ENCODE measurements around the gene CTSC.
"Not testable (repeated sequence)": the region's sequence is repeated elsewhere in the genome, so short reads cannot be mapped to it uniquely, and the experiment has no call there.

Gene CTSC

DNA sequence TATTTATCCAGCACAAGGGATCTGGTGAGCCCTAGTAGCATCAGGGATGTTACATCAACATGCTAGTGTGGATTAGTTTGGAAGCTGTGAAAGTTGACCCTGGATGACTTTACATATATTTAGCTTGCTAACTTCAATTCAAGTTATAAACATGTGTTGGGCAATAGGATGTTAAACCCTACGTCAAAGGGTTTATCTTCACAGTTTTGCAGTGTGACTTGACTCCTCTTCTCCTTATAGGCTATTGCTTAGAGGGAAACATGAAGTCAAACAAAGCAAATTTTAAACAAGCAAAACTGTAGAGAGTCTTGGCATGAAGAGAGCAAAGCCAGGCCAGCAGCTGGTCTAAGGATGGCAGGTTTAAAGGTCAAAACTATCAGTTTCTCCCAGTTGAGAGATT is 11.3 kb upstream of the CTSC start:
- DNase-seq, result no peak

DNA sequence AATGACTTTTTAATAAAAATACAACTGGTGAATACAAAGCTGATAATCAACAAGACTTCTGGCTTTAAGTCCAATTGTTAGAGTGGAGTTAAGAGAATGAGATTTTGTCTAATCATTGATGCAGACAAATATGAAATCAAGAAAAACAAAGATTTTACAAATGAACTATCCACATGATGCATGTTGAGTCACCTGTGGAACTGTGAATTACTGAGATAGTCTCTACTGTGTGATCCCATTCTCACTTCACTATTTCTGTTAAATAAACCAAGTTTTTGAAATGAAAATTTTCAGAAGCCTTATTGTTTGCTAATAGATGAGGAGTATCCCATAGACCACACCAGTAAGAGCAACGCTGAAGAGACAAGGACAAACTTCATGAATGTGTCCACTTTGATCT is 8.4 kb upstream of the CTSC start:
- DNase-seq, result no peak

DNA sequence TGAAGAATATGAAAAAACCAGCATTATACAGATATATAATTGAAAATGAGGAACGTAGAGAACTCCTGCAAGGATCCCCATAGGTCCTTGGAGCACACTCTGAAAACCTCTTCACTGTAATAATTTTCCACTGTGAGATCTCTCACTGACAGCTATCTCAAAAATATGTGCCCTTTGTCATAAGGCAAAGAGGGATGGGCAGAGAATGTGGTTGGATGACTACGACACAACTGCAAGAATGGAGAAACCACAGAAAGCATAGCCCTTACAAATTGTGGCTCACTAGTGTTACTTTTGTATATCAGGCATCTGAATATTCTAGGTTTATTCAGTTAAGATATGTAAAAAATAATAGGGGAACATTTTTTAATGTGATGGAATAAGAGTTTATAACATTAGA is 7.9 kb upstream of the CTSC start:
- no peak for DNase-seq

DNA sequence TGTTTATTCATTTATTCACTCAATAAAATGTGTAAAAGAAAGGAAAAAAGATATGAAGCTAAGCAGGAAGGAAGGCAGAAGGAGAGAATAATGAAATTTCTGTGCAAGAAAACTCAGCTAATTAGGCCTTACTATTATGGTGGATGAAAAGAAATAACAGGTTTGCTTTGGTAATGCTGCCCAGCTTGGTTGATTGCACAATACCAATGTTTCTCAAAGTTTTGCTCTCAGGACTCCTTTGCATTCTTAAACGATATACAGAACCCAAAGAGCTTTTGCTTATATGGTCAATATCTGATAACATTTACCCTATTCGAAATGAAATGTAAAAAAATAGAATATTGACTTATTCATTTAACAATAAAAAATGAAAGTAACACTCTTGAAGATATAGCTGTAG is 7.3 kb upstream of the CTSC start:
- no peak for DNase-seq

DNA sequence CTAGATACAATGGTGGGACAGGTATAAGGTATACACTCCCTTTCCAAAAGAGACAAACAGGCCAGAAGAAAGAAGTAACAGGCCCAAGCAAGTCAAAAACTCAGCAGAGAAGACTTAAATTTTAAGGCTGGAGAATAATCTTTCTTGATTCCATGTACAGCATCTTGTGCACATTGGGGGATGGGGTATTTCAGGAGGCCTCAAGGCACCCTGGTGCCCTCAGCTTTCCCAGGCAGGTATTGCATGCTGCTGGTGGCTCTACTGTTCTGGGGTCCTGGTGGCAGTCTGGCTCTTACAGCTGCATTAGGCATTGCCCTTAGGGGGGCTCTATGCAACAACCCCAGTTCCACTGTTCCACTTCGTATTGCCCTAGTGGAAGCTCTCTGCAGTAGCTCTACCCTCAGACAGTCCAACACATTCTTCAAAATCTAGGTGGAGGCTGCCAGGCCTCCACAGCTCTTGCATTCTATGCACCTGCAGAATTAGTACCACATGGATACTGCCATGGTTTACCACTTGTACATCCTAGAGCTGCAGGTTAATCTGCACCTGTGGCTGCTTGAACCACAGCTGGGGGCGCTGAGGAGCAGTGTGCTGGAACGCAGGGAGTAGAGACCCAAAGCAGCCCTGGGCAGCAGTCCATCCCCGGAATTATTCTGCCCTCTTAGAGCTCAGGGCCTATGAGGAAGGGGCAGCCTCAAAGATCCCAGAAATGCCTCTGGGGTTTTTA is 4.2 kb upstream of the CTSC start:
- no peak for DNase-seq

DNA sequence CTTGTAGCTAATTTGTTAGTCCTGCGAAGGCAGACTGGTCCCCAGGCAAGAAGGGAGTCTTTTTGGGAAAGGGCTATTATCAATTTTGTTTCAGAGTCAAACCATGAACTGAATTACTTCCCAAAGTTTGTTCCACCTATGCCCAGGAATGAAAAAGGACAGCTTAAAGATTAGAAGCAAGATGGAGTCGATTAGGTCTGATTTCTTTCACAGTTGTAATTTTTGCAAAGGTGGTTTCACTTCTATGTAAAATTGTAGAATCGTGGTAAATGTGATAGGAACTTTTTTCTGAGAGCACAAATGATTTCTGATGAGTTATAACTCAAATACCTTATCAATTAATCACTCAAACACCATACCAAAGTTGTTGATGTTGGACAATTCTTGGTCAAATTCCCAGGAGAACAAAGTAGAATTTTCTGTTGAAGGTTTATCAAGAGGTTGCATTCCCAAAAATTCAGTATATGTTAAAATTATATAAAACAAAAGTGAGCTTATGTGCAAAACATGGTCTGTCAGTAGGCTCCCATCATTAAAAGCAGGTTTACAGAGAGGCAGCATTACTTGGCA is 2.9 kb upstream of the CTSC start:
- no peak for DNase-seq

DNA sequence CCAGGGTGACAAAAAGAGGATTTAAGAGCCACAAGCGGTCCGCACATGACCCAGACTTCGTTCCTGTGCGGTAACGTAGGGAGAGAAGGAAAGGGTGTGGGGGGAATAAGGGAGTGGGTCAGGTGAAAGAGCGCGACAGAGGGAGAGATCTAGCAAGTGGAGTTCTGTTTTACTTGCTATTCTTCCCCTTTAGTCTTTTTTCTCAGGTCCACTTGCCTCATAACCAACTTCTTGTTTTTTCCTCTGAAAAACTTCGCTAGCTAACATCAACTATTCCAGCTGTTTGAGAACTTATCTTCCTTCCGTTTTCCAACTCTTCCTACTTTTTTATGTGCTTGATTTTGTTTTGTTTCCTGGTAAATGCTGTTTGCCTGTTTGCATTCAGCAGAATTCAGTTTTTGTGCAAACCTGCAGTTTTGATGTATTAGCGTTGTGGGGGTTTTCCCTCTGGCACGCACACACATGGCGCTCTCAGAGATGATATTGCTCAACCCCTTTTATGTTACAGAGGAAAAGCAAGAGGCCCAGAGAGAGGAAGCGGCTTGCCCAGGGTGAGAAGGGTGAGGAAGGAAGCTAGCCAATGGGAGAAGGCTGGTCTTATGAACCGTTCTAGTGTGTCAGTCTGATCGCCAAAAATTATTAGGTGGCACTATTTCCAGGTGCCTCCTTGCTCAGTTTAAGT is 592 bp upstream of the CTSC start:
- peak; percentile 40 for DNase-seq

DNA sequence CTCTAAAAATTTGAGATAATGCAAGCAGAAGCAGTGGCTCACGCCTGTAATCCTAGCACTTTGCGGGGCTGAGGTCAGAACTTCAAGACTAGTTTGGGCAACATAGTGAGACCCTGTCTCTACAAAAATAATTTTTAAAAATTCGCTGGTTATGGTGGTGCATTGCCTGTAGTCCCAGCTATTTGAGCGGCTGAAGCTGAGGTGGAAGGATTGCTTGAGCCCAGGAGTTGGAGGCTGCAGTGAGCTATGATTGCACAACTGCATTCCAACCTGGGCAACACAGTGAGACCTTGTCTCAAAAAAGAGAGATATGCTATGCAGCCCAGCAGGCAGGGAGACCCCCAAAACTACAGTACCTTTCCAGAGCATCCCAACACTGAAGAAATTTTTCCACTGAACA is 2.3 kb downstream of the CTSC start:
- DNase-seq, result no peak

DNA sequence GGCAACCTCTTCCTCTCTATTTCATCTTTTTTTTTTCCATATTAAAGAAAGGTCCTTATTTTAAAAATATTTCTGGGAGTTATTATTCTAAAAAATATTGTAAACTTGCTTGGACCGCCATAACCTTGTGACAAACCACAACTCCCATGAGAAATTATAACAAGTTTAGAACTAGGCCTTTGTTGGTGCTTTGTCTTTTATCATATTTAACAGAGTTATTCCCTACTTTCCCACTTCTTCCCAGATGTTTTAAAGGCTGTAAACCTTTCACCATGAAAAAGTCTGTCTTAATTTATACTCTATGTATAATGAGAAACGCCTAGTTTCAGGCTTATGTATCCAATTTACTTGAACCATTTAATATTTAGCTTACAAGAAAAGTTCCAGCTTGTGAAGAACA is 3.7 kb downstream of the CTSC start:
- DNase-seq, result no peak

DNA sequence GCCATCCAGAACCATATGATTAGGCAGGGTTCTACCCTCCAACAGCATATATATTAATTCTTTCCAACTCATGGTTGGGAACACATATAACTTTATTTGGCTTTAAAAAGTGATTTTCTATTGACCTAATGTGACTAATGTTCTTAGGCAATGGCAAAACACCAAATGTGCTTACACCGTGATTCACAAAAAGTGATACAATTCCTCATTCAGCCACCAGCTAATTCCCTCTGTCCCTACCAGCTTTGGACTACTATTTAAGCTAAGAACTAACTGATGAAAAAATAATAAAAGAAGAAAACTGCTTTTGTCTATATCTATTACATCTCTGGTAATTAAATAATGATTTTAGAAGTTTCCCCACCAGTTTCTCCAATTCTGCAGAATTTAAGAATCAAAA is 4.7 kb downstream of the CTSC start:
- no peak for DNase-seq

DNA sequence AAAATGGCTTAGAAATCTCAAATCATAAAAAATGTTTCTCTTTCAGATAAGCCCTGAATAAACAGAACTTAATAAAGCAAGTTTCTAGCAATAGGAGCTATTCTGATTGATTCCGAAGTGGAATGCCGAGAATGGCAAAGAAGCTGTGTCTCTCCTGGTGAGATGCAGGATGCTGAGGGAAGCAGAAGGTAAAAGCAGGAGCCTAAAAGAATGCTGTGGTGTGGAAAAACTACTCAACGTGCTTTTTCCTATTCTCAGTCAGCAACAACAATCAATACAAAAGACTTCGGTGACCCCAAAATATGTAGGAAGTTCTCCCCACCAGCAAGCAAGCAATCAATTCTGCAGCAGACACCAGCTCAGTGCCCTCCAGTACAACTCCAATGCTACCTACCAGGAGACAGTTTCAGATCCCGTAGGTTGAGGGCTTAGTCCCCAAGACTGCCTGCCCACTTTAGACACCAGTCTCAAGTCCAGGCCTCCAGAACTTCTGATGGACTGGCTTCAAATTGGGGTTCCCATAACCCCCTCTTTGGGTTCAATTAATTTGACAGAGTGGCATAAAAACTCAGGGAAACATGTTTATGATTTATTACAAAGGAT is 6.6 kb downstream of the CTSC start:
- DNase-seq, result no peak

DNA sequence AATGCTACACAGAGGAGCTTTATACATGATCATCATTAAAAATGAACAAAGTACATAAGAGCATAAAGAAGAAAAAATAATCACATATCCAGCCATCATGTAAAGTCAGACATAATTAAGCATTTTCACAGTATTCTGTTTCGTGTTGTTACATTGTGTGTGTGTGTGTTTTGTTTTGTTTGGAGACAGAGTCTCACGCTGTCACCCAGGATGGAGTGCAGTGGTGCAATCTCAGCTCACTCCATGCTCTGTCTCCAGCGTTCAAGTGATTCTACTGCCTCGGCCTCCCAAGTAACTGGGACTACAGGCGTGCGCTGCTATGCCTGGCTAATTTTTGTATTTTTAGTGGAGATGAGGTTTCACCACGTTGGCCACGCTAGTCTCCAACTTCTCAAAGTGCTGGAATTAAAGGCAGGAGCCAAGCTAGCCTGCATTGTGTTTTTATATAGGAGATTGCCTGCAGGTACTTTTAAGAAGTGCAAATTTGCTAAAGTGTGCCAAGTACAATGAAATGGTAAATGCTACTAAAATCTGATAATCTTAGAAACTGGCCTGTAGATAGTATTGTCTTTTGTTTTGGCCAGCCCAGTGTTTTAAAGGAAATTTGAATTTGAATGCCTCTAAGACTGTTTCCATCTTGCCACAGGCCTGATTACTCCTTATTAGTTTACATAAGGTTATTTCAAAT is 7.8 kb downstream of the CTSC start:
- DNase-seq, result no peak

DNA sequence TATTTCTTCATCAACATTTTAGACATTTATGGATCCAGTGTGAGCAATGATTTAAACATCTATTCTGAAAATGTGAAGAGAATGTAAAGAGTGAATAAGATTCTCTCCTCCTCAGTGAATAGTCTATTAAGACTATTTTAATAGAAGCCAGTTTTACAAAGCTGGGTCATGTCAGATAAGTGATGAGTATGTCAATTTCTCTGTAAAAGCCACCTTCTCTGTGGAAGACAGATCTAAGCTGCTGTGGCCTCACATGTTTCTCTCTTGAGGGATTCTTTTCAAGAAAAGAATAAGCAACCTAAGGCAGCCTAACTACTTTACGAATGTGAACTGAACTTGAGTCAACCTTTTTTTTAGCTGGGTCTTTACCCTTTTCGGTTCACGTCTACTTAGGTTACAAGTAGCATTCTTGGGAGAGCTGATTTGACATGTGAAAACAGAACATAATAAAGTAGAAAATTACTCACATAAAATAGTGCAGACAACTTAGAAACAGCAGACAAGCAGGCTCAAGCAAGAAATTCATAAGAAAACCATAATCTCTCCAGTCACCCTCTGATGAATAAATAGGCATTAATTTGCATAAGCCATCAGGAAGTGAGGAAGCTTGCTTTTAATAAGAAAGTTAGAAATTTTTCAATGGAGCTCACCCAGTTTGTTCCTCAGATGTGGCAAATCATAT is 9.9 kb downstream of the CTSC start:
- no peak for DNase-seq

DNA sequence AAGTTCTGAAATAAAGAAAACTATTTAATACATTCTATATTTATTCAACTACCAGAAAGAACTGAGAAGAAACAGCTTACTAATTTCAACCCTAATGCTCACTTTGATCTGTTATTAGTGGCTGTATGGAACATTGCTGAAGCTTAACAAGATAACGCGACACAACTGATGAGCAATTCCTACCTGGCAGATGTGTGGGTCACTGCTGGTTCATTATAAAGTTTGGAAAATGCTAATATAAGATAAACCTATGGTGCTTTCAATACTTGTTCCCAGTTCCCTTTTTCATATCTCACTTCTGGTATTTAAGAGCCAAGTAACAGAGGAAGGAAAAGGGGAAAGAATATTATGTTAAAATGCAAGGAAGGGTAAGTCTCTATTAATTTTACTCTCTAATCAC is 10.5 kb downstream of the CTSC start:
- no peak for DNase-seq

DNA sequence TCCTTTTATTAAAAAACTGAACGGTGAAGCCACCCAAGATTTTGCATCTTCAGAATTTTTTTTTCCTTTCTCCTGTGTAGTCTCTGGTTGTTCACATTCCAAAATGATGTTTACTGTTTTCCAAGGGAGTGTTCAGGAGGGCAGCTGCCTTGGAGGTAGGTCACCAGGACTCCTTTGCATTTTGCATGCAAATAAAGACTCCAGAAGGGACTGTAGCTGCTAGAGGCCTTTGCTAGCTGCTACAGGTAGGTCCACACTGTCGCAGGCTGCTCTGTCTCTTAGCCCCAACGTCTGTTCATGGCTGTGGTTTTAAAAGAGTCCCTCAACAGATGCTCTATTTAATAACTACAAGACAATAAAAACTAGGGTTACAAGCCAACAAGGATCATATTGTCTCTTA is 11.4 kb downstream of the CTSC start:
- DNase-seq, result no peak

DNA sequence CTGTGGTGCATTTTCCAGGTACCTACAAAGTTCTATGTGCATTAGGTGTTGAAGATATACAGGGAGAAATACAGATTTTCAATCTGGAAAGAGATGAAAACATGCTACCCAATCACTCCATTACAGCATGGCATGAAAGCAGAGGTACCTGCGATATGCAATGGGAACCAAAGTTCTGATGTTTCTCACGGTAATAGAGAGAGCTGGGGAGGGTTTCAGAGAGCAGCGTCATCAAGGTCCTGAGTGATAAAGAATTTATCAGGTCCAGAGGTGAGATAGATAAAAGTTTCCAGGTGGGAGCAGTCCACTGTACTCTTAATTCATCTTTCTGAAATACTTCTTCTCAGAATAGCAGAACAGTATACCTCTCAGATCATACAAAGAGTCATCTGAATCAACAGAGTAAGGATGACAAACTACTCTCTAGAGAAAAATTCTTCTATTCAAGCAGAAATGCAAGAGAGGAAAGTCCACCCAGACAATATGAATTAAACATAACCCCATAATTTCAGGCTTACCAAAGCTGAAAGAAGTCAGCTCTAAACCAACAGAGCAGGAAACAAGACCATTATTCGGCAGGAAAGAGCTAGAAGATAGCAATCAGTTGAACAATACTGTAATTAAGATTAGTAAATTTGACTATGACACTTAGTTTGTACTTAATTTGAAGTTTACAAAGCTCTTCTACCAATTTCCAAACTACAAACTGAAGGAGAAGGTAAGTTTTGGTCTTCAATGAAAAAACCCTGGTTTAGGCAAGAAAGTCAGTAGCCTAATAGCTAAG is 12.8 kb downstream of the CTSC start:
- DNase-seq, result no peak

DNA sequence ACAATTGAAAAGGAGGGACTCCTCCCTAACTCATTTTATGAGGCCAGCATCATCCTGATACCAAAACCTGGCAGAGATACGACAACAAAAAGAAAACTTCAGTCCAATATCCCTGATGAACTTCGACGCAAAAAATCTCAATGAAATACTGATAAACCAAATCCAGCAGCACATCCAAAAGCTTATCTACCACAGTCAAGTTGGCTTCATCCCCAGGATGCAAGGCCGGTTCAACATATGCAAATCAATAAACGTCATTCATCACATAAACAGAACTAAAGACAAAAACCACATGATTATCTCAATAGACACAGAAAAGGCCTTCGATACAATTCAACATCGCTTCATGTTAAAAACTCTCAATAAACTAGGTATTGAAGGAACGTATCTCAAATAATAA is 14.7 kb downstream of the CTSC start:
- DNase-seq, result not testable (repeated sequence)

DNA sequence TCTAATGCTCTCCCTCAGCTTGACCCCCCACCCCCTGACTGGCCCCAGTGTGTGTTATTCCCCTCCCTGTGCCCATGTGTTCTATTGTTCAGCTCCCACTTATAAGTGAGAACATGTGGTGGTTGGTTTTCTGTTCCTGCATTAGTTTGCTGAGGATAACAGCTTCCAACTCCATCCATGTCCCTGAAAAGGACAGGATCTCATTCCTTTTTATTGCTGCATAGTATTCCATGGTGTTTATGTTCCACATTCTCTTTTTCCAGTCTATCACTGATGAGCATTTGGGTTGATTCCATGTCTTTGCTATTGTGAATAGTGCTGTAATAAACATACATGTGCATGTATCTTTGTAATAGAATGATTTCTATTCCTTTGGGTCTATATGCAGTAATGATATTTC is 16.1 kb downstream of the CTSC start:
- not testable (repeated sequence) for DNase-seq

DNA sequence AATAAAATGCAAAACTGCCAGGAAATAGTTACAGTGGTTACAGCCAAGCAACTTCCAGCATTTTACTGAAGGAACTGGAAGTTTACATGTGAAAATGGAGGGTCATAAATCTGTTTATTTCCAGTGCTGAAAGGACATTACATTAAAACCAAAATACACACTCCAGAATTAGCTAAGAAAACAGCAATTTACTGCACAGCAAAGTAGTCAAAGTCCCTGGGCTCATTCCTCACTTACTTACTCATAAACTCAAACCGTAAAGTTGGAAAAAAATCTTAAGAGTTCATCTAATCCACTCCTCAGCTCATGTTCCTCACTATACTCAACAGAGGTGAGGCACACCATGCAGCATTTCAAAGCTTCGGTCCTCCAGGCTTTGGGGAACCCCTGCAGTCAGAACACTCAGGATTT is 17.4 kb downstream of the CTSC start:
- no peak for DNase-seq

DNA sequence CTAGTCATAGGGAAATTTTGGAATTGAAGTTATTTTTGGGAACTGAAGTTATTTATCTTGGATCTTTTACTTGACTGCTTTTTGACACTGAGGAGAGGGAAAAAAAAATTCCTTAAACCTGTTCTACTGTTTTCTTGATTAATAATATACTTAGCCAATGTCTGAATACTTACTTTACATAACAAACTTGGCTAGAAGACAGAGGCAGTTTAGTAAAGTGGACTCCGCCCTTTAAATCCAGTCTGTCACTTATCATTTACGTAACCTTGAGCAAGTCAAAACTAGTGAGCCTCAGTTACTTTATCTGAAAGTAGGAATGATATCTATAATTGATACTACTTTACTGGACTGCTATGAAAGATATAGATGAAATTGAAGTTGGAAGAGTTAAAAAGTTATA is 19.5 kb downstream of the CTSC start:
- no peak for DNase-seq

DNA sequence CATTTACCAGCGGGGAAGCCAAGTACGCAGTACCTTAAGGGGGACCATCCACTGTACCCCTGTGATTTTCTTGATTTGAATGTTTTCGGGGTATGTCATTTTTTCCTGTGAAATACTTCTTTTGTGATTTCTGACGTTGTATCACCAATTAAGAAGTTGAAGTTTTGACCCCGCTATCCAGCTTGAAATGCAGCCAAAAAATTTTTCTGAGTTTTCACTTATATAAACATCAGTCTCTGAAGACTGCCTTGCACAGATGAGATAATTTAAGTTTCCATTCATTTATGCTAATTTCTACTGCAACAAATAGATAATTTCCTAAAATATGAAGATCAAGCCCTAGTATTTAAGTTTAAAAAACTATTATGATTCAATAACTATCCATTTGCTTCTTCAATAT is 20.0 kb downstream of the CTSC start:
- no peak for DNase-seq

DNA sequence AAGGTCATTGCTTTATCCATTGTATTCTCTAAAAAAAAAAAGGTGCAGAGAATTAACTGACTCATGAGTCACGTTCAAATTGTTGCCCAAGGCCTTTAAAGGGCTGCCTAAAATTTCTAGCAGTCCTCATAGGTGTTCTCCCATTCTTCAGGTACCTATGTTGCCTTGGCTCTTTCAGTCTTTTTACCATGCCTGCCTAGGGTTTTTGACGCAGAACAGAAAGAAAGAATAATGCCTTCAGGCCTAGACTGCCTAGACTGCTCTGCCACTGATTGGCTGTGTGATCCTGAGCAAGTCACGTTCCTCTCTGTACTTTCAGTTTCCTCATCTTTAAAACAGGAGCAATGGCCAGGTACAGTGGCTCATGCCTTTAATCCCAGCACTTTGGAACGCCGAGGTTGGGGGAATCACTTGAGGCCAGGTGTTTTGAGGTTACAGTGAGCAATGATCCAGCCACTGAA is 21.5 kb downstream of the CTSC start:
- DNase-seq, result no peak

Data from activated T-cell treated with anti-CD3 and anti-CD28 coated beads, Interleukin-2, amount 50 U/mL, for 1 hour (primary cell).